GM12801 (cell line): ENCODE measurements around the gene PTPDC1.

Experiments used
- TF ChIP-seq, protein P1 (sequence below): IDR thresholded peaks from one replicate; pipeline ENCODE4 v1.5.1; 2011; ENCODE audit warnings: control low read depth; ENCODE audit not compliant: insufficient read length; ENCODE audit errors: extremely low read depth

PTPDC1 gene

DNA sequence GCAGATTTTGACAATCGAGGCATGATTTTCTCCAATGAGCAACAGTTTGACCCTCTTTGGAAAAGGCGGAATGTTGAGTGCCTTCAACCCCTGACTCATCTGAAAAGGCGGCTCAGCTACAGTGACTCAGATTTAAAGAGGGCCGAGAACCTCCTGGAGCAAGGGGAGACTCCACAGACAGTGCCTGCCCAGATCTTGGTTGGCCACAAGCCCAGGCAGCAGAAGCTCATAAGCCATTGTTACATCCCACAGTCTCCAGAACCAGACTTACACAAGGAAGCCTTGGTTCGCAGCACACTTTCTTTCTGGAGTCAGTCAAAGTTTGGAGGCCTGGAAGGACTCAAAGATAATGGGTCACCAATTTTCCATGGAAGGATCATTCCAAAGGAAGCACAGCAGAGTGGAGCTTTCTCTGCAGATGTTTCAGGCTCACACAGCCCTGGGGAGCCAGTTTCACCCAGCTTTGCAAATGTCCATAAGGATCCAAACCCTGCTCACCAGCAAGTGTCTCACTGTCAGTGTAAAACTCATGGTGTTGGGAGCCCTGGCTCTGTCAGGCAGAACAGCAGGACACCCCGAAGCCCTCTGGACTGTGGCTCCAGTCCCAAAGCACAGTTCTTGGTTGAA, 13.6 kb downstream of the PTPDC1 start:
- TF ChIP-seq, protein P1, sequence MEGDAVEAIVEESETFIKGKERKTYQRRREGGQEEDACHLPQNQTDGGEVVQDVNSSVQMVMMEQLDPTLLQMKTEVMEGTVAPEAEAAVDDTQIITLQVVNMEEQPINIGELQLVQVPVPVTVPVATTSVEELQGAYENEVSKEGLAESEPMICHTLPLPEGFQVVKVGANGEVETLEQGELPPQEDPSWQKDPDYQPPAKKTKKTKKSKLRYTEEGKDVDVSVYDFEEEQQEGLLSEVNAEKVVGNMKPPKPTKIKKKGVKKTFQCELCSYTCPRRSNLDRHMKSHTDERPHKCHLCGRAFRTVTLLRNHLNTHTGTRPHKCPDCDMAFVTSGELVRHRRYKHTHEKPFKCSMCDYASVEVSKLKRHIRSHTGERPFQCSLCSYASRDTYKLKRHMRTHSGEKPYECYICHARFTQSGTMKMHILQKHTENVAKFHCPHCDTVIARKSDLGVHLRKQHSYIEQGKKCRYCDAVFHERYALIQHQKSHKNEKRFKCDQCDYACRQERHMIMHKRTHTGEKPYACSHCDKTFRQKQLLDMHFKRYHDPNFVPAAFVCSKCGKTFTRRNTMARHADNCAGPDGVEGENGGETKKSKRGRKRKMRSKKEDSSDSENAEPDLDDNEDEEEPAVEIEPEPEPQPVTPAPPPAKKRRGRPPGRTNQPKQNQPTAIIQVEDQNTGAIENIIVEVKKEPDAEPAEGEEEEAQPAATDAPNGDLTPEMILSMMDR: no peak

DNA sequence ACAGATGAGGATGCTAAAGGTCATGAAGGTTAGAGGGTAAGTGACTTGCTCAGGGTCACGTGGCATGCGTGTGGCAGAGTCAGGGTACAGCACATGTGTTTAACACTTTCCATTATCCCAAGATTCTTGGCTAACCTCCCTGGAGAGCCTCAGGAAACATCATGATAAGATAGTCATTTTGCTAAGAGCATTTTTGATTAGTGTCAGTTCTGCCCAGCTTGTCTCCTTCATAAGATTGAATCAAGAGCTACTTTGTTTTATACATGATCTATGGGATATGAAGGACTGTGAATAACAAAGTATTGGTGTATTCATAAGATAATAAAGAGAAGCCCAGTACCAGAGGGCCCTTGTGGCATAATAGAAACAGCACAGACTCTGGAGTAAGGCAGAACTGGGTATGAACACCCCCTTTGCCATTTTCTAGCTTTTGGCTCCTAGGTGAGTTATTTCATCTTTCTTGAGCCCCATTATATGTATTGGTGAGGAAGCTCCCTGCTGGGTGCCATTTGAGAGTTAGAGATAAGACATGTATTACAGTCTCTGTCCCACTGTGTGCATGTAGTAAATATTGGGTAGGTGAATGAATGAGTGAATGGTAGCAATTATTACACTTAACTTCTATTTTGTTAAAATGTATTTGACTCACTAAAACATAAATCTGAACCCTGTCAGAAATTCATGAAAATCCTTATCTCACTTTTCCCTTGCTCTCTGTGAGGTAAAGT, 16.1 kb downstream of the PTPDC1 start:
- TF ChIP-seq, protein P1: no peak

DNA sequence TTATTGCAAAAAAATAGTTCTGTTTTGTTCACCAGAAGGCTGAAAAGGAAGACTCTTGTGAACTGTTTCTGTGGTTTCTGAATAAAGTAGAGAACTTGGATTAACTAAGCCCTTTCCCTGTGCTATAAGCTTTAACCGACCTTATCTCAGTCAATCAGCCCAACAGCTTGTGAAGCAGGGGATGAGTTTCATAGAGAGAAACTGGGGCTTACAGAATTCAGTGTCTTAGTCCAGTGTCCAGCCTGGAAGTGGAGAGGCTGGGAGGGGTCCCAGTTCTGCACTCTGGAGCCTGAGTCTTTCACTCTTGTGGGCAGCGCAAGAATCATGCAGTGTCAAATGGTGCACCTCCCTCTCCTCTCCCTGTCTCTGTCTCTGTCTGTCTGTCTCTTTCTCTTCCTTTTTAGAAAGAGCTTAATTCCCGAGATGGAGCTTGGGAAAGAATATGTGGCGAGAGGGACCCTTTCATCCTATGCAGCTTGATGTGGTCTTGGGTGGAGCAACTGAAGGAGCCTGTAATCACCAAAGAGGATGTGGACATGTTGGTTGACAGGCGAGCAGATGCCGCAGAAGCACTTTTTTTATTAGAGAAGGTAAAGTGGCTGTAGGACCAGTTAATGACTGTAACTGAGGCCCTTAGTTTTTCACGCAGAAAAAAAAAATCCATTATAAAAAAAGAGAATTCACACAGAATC, 17.0 kb downstream of the PTPDC1 start:
- TF ChIP-seq, protein P1: no peak

DNA sequence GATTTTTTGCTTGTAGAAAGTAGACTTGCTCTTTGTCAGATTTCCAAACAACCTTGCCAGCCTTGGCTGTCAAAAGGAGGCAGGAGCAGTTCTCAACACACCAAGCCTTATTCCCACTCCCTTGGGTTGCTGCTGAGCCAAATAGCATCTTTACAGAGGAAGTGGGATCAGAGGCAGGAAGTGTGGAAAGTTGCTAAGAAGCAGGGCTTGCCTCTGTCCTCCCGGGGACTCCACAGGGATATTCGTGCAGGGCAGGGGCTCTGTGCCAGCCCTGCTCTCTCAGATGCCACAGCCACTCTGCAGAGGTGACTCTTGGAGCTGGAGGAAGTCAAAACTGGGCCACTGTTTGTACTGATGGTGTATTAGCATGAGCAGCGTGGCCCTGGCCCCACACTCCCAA, 24.3 kb downstream of the PTPDC1 start:
- TF ChIP-seq, protein P1: no peak

DNA sequence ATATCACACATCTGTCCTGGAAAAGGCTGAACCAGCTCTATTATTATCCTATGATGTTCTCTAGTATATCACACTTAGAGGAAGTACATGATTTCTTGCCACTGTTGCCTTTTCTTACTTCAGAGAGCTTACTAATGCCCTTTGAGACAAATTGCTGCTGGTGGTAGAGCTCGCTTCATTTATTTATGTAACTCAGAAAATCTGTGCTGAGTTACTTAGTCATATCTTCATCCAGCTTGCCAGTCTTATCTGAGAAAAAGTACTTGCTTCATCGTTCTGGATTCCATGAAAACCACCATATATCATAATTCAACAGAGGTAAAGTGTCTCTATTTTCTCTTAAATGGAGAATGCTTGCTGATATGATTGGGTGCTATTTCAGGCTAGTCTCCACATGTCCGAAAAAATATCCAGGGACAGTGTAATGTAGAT, 26.6 kb downstream of the PTPDC1 start:
- TF ChIP-seq, protein P1: no peak

DNA sequence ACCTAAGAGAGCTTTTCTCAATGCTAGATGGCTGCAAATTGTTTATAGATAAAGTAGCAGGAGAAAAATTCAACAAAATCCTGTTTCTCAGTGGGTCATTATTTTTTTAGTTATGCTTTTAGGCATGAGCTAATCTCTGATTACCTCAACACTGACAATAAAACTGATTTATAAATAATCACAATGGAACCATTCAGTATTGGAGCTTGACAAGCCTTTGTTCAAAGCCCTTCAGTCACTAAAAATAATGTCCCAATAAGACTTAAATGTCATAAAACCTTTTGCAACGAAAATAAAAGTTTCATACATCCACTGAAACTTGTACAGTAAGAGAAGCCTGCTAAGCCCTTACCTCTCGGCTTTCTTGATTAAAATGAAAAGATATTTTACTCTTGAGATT, 27.2 kb downstream of the PTPDC1 start:
- TF ChIP-seq, protein P1: no peak

DNA sequence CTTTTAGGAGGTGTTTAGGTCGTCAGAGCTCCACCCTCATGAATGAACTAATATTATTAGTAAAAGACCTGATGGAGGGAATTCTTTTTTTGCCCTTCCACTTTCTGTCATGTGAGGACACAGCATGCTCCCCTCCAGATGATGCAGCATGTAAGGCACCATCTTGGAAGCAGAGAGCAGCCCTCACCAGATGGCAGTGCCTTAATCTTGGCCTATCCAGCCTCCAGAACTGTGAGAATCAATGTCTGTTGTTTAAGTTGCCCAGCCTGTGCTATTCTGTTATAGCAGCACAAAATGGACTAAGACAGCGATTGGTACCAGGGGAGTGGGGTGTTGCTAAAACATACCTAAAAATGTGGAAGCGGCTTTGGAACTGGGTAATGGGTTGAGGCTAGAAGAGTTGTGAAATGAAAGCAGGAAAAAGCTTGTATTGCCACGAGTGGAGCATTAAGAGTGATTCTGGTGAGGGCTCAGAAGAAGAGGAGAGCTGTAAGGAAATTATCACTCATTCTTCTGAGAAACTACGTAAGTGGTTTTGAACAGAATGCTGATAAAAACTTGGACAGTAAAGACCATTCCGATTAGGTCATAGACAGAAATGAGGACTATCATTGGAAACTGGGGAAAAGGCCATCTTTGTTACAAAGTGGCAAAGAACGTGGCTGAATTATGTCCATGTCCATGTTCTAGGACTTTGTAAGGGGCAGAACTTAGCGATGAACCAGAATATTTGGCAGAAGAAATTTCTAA, 28.6 kb downstream of the PTPDC1 start:
- TF ChIP-seq, protein P1: no peak
